Fibroblast of skin of back (primary cell): Measurements from ENCODE around the gene BCAS3.
"Not testable (repeated sequence)": the region's sequence is repeated elsewhere in the genome, so short reads cannot be mapped to it uniquely, and the experiment has no call there.

Experiments
- DNase-seq: peaks from one replicate; pipeline ENCODE4 v3.0.0-alpha.2; 2013

The BCAS3 gene

DNA sequence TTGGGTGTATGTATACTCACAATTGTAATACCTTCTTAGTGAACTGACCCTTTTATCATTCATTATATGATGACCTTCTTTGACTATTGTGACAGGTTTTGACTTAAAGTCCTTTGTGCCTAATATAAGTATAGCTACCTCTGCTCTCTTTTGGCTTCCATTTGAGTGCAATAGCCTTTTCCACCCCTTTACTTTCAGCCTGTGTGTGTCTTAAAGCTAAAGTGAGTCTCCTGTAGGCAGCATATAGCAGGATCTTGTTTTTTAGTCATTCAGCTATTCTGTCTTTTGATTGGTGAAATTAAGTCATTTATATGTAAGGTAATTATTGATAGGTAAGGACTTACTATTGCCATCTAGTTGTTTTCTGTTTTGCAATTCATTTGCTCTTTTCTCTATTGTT, 758.6 kb downstream of the BCAS3 start:
- no peak for DNase-seq

- no peak for DNase-seq
Observed at GRCh38 chr17:61436995-61437704, 759.5 kb downstream of the BCAS3 start.

DNA sequence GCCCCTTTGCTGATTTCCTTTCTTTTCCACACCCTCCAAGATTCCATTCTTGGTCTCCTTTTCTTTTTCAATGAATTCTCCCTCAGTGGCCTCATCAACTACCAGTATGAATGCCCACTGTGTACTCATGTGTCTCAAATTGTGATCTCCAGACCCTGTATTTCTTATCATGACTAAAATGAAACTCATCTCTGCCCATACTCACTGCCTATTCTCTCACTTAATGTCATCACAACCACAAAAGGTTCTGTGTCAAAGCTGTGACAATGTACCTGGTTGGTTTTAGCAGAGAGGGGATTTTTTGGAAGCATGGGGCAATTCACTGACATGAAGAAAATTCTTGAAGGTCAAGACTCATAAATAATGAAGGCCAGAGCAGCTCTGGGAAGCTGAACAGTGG, 763.0 kb downstream of the BCAS3 start:
- no peak for DNase-seq

DNA sequence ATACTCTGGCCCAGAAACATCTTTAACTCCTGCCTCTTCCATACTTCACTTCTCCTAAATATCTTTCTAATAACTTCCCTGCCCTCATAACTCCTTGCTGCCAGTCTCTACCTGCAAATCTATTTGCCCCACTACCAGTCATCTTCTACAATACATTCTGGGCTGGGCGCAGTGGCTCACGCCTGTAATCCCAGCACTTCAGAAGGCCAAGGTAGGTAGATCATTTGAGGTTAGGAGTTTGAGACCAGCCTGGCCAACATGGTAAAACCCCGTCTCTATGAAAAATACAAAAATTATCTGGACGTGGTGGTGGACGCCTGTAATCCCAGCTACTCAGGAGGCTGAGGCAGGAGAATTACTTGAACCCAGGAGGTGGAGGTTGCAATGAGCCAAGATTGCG, 763.9 kb downstream of the BCAS3 start:
- DNase-seq, result not testable (repeated sequence)

- no peak for DNase-seq
Observed at GRCh38 chr17:61442136-61442775, 764.6 kb downstream of the BCAS3 start.
